GM18502 (cell line): ENCODE results near the gene CCDC150.
"Not testable (repeated sequence)": the region's sequence is repeated elsewhere in the genome, so short reads cannot be mapped to it uniquely, and the experiment has no call there.

Experiments
- ATAC-seq: cut with Tn5 transposase; IDR thresholded peaks from one replicate; pipeline ENCODE4 v1.9.1; 2021; ENCODE audit warnings: mild to moderate bottlenecking; ENCODE audit not compliant: unreplicated experiment, poor library complexity

The CCDC150 gene

GRCh38 chr2:196639180-196640030, at the start of gene CCDC150:
Gene CCDC150 (plus strand): TSS chr2:196639715. CDS start chr2:196639767, 52 bp downstream.
- ATAC-seq = peak; percentile 100

DNA sequence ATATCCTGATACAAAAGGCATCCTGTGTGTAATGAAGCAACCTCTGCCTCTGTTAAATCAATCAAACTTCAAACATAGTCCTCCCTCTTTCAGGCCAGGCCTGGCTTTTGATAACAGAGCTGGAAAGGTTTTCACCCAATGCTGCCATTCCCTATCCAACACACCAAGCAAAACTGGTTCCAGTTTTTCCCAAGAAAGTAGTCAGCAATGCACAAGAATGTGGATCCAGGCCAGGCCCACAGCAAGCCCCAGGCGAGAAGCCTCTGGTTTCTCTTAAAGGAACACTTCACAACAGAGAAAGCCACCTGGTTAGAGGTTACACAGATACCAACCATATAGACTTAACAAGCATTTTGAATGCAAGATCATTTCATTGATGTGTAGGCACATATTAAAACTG, 49.2 kb upstream of the CCDC150 start:
- no peak for ATAC-seq

DNA sequence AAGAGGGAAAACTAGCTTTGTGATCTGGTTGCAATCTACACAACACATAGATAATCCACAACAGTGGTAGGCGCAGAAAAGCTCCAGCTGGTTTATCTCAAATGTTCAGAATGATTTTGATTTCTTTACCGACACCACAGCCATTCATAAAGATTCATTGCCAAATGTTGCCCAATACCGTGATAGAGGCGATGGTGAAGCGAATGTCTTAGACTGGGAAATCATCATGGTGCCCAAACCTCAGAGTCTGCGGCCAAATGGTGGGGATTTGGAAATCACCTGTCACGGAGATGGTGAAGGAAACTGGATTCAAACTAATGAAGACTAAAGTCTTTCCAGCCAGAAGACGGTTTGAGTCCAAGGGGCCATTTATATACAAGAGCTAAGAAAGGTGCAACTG, 48.5 kb upstream of the CCDC150 start:
- ATAC-seq = no peak

DNA sequence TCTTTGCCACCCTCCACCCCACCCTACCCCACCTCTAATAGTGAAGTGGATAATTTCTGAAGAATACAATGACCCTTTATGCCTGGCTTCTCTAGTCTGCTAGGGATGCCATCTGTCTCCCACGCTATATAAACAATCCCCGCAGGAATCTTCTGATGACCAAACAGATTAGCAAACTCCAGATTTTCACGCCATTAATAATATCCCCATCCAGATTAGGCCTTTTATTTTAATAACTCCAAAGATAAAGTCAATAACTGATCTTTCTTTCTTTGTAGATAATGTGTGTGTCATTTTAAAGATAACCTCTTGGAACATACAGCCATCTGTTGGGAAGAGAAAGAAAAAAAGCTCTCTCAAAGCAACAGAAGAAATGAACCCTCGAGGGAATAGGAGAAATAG, 47.9 kb upstream of the CCDC150 start:
- ATAC-seq = no peak

DNA sequence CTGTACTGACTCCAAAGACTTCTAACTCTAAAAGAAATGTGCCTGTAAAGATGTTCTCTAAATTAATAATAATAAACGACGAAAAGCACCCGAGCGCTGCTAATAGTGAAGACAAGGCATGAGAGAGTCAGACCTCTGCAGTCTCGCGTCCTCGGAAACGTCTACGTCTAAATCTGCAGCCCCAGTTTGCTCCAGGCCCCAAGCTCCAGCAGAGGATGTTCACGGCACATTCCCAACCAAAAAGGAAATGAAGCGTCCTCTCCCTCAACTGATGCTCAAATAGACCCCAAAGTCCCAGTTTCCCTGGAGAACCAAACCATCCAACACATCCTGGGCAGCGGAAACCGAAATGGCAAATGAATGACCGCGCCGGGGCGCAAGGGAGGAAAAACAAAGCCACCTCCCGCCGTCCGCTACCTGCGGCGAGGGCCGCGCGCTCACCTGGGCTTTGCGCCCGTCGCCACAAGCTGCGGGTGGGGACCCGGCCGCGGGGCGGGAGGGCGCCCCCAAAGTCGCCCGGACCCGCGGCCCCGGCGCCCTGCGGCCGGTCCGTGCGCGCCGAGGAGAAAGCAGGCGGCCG, 47.1 kb upstream of the CCDC150 start:
- peak; percentile 32 for ATAC-seq

- ATAC-seq = peak; percentile 67
These were observed 46.3 kb upstream of the CCDC150 start, which contains the start of gene HECW2 for GRCh38 chr2:196592911-196593881. Gene HECW2 (minus strand): TSS chr2:196593554.

DNA sequence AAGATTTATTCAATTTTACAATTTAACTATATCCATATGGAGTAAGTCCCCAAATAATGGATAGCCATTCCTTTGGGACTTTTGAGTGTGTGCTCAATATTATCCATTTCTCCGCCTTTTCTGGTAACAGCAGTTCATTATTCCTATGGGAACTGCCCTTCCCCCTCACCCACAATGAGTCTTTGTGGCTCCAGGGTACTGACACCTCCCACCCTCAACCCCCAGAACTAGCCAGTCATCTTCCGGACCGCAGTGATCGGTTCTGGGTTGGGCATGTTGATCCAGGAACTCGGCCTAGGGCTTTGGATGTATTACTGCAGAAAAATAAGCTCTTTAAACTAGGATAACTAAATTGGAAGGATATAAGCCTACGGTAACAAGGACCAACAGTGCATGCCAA, 45.4 kb upstream of the CCDC150 start:
- ATAC-seq = no peak

DNA sequence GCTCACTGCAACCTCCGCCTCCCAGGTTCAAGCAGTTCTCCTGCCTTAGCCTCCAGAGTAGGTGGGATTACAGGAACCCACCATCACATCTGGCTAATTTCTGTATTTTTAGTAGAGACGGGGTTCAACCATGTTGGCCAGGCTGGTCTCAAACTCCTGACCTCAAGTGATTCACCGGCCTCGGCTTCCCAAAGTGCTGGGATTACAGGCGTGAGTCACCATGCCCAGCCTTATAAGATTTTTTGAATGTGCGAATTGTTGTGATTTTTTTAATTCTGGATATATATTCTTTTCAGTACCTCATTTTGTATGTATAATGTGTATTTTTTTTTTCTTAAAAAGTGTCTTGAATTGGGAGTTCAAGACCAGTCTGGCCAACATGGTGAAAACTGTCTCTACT, 42.0 kb upstream of the CCDC150 start:
- no peak for ATAC-seq

DNA sequence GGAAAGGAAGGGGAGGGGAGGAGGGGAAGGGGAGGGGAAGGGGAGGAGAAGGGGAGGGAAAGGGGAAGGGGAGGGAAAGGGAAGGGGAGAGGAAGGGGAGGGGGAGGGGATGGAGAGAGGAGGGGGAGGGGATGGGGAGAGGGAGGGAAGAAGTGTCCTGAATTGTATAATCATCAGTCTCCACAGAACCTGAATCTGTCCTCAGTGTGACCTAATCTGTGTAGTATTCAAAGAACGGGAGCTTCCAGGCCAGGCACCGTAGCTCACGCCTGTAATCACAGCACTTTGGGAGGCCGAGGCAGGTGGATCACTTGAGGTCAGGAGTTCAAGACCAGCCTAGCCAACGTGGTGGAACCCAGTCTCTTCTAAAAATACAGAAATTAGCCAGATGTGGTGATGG, 41.1 kb upstream of the CCDC150 start:
- no peak for ATAC-seq

DNA sequence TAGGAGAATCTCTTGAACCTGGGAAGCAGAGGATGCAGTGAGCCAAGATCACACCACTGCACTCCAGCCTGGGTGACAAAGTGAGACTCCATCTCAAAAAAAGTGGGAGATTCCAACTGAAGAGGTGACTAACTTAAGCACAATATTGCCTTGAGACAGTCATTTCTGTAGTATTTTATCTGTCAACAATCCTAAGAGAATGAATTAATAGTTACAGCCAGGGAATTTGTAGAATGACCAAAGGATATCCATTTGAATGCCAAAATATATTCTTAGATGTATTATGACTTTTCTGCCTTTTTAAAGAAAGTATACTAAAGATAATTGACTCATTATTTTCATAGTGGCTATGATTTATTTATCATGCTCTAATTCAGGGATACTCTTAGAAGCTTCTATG, 40.7 kb upstream of the CCDC150 start:
- ATAC-seq = no peak

- no peak for ATAC-seq
These were observed 37.8 kb upstream of the CCDC150 start for GRCh38 chr2:196601430-196602306.

GRCh38 chr2:196604196-196604595, 35.3 kb upstream of the CCDC150 start:
- ATAC-seq = no peak

GRCh38 chr2:196606516-196606915, 33.0 kb upstream of the CCDC150 start:
- ATAC-seq = no peak

DNA sequence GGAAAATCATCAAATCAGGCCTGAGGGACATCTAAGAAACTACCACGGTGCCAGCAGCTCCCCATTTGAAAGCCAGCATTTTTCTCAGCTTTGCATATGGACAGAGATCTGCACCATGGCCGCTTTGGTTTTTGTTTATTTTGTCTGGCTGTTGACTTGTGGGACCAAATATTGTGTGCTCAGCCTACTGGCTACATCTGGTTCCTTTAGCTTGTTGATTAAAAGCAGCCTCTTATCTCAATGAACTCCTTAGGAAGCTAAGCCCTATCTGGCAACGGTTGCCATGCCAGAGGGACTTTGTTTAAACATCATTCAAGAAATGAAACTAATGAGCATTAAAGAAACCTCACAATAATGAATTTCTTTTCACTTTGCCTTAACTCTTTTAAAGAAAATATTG, 32.4 kb upstream of the CCDC150 start:
- no peak for ATAC-seq

DNA sequence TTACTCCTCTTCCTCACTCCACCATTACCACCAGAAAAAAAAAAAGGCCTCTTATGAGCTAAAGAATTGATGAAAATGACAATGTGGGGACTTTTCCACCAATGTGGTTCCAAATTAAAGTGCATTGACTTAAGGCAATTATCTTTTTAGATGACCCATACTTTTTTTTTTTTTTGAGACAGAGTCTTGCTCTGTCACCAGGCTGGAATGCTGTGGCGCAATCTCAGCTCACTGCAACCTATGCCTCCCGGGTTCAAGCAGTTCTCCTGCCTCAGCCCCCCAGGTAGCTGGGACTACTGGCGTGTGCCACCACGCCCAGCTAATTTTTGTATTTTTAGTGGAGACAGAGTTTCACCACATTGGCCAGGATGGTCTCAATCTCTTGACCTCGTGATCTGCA, 31.6 kb upstream of the CCDC150 start:
- ATAC-seq = not testable (repeated sequence)

GRCh38 chr2:196609806-196610205, 29.7 kb upstream of the CCDC150 start:
- ATAC-seq = no peak

DNA sequence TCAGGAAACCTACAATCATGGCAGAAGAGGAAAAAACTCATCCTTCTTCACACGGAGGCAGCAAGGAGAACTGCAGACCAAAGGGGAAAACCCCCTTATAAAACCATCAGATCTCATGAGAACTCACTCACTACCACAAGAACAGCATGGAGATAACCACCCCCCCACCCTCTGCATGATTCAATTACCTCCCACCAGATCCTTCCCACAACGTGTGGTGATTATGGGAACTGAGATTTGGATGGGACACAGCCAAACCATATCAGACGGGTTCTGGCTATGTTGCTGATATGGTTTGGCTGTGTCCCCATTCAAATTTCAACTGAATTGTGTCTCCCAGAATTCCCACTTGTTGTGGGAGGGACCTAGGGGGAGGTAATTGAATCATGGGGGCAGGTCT, 28.7 kb upstream of the CCDC150 start:
- no peak for ATAC-seq

- ATAC-seq = no peak
These were observed 26.2 kb upstream of the CCDC150 start for GRCh38 chr2:196613302-196613701.

DNA sequence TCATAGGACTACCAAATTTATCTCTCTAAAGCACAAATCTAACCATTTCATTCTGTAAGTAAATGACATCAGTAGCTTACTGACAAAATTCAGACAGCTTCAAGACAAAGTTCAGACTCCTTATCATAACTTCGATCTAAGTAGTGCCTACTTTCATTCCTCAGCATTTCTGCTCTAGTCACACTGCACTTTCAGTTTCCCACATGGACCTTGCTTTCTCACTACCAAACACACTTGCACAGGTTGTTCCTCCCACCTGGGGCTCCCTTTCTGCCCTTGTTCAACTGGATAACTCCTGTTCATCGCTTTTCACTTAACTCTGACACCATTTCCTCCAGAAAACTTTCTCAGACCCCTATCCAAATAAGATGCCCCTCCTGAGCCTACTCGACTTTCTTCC, 22.1 kb upstream of the CCDC150 start:
- no peak for ATAC-seq

DNA sequence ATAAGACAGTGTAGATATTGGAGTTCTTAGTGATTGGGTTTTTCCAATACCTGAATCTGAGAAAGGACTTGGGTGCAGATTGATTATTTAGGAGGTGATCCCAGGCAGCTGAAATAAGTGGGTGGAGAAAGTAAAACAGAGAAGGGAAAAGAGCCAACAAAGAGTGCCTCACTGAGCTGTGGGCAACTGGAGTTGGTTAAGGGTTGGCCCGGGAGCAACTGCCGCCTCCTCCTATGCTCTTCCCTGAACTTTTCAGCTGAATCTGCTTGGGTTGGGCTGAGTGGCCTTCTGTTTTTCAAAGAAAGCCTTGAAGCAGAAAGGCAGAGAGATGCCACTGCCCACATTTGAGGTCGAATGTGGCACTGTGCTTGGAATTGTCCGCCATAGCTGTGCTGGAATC, 20.9 kb upstream of the CCDC150 start:
- no peak for ATAC-seq
